ENCODE data around the gene CD55. TPM values are rescaled to one million over a fixed set of nuclear protein-coding genes. Genes with fewer than 3 reads are reported as not detected.

CD55 gene
- total RNA-seq, 1 experiment from 2014 or later: 75.4 TPM

DNA sequence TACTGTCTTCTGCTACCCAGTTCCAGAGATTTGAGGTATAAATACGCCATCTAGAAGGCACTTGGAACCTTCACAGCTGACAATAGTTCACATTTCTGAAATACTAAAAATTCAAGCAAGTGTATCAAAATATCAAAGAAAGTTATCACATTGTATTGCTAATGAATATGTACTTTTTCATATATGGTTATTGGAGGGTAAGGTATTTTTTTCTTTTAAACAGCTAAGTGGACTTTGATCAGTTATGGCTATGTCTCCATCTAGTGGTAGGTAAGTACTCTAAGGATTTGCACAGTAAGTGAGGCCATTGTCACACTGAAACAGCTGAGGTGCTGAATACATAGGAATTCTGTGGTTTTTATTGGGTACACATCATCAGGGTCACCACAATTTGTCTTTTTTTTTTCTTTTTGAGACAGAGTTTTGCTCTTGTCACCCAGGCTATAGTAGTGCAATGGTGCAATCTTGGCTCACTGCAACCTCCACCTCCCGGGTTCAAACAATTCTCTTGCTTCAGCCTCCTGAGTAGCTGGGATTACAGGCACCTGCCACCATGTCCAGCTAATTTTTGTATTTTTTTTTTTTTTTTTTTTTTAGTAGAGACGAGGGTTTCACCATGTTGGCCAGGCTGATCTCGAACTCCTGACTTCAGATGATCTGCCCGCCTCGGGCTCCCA, 83.5 kb downstream of the CD55 start:
- POLR2A ChIA-PET: interaction anchor here (1.3 to 1.6 kb wide), 2 partner anchors 84 to 352 kb away, joined by 3 to 6 read pairs; partner anchors contain the start of genes CD55 and PFKFB2
- intact Hi-C loops (cut with micrococcal nuclease): loop anchor here (1.0 to 10.0 kb wide), 5 partner anchors 94 to 328 kb away; no protein-coding TSS in a partner anchor

More for the DNA sequence above, 83.5 kb downstream of the CD55 start:
- Histone ChIP-seq H3K27me3 (ENCODE audit: insufficient read depth, low read length) (no peaks in the 10 kb centered on the region), H3K9ac (ENCODE audit: low read length) (no peak overlapping the region), H3K79me2 (ENCODE audit: insufficient read depth, low read length) (no peaks in the 10 kb centered on the region), H3K9me3 (ENCODE audit: control insufficient read depth in 1 of 2, insufficient read depth in 1 of 2, low read depth in 1 of 2, low read length in 2 of 2) (no peaks in the 10 kb centered on the region), H4K20me1 (ENCODE audit: insufficient read depth) (no peaks in the 10 kb centered on the region), H3K9me2 (ENCODE audit: insufficient read depth) (no peaks in the 10 kb centered on the region), H3K36me3 (ENCODE audit: control insufficient read depth in 1 of 2, insufficient read depth in 2 of 2, low read length in 2 of 2) (no peaks in the 10 kb centered on the region), H2AFZ (ENCODE audit: low read depth, low read length, poor library complexity, severe bottlenecking) (no peak overlapping the region), H3K4me2 (ENCODE audit: low read length) (no peak overlapping the region), H3K4me3 (replicated peaks in 1 of 2; ENCODE audit: low read depth in 1 of 2, low read length in 2 of 2) (no peak overlapping the region), H3K4me1 (ENCODE audit: control insufficient read depth in 1 of 2, insufficient read depth in 2 of 2, low read length in 2 of 2) (no peaks in the 10 kb centered on the region), H3K27ac (ENCODE audit: low read depth, low read length) (no peak overlapping the region)
- TF ChIP-seq EZH2phosphoT487 (IDR thresholded peaks at IDR 0.05; ENCODE audit: borderline replicate concordance) (no peak), YY1 (IDR thresholded peaks at IDR 0.05; ENCODE audit: extremely low read depth, insufficient replicate concordance, low read depth, low read length) (no peak), SP1 (IDR thresholded peaks at IDR 0.05; ENCODE audit: low read depth) (no peak), RAD21 (IDR thresholded peaks at IDR 0.05; ENCODE audit: low read depth) (peak; percentile 95), EZH2 (IDR thresholded peaks at IDR 0.05) (no peak), FOSL1 (IDR thresholded peaks at IDR 0.05; ENCODE audit: low read depth) (no peak), ZFX (IDR thresholded peaks at IDR 0.05) (no peak), POLR2AphosphoS5 (IDR thresholded peaks at IDR 0.05; ENCODE audit: low read depth, low read length) (no peak), ZNF274 (IDR thresholded peaks at IDR 0.05; ENCODE audit: low read depth, low read length) (no peak), POLR2A (IDR thresholded peaks at IDR 0.05; ENCODE audit: borderline replicate concordance, extremely low read depth, insufficient read depth, insufficient read length) (no peak), ELF1 (IDR thresholded peaks at IDR 0.05; ENCODE audit: borderline replicate concordance, low read depth) (no peak)
- TF ChIP-seq, protein P1, sequence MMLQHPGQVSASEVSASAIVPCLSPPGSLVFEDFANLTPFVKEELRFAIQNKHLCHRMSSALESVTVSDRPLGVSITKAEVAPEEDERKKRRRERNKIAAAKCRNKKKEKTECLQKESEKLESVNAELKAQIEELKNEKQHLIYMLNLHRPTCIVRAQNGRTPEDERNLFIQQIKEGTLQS (IDR thresholded peaks at IDR 0.05): no peak
- TF ChIP-seq, protein P2, sequence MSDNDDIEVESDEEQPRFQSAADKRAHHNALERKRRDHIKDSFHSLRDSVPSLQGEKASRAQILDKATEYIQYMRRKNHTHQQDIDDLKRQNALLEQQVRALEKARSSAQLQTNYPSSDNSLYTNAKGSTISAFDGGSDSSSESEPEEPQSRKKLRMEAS (IDR thresholded peaks at IDR 0.05): no peak
- TF ChIP-seq, protein P3, sequence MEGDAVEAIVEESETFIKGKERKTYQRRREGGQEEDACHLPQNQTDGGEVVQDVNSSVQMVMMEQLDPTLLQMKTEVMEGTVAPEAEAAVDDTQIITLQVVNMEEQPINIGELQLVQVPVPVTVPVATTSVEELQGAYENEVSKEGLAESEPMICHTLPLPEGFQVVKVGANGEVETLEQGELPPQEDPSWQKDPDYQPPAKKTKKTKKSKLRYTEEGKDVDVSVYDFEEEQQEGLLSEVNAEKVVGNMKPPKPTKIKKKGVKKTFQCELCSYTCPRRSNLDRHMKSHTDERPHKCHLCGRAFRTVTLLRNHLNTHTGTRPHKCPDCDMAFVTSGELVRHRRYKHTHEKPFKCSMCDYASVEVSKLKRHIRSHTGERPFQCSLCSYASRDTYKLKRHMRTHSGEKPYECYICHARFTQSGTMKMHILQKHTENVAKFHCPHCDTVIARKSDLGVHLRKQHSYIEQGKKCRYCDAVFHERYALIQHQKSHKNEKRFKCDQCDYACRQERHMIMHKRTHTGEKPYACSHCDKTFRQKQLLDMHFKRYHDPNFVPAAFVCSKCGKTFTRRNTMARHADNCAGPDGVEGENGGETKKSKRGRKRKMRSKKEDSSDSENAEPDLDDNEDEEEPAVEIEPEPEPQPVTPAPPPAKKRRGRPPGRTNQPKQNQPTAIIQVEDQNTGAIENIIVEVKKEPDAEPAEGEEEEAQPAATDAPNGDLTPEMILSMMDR (IDR thresholded peaks at IDR 0.05 in 2 of 3, conservative IDR thresholded peaks at IDR 0.05 in 1 of 3; ENCODE audit: borderline replicate concordance in 1 of 3, insufficient read depth in 1 of 3, low read depth in 2 of 3, low read length in 2 of 3): peak; percentile 63 to 96 (median 77)
- TF ChIP-seq, protein P4, sequence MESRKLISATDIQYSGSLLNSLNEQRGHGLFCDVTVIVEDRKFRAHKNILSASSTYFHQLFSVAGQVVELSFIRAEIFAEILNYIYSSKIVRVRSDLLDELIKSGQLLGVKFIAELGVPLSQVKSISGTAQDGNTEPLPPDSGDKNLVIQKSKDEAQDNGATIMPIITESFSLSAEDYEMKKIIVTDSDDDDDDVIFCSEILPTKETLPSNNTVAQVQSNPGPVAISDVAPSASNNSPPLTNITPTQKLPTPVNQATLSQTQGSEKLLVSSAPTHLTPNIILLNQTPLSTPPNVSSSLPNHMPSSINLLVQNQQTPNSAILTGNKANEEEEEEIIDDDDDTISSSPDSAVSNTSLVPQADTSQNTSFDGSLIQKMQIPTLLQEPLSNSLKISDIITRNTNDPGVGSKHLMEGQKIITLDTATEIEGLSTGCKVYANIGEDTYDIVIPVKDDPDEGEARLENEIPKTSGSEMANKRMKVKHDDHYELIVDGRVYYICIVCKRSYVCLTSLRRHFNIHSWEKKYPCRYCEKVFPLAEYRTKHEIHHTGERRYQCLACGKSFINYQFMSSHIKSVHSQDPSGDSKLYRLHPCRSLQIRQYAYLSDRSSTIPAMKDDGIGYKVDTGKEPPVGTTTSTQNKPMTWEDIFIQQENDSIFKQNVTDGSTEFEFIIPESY (IDR thresholded peaks at IDR 0.05; ENCODE audit: extremely low read depth, insufficient replicate concordance, low read length): no peak
- ChIA-PET RAD21 (ENCODE audit: low non-redundant PET in 1 of 2, low total read pairs in 2 of 2, uncharacterized antibody in 2 of 2, unreplicated experiment in 2 of 2) (interaction anchor here (0.6 to 1.5 kb wide), 7 partner anchors 11 to 322 kb away, joined by 3 to 12 read pairs (median 4); no protein-coding TSS in a partner anchor), CTCF (interaction anchor here (0.7 to 3.0 kb wide), 28 partner anchors 8 to 352 kb away, joined by 3 to 49 read pairs (median 4); partner anchors contain the start of genes CD55 and PFKFB2)
- no TSS peak for BruUV-seq (replicated peaks)
- ATAC-seq: peak; percentile 87
- DNase-seq (ENCODE audit: low read depth, low spot score): peak; percentile 65
